B cell (primary cell): ENCODE data around the gene HSPB7. TPM values are rescaled to one million over a fixed set of nuclear protein-coding genes. Genes with fewer than 3 reads are reported as not detected.

Experiments
- ATAC-seq: fragments of 200-7000 bp; cut with Tn5 transposase; one replicate; pipeline ENCODE4 v1.10.0; 2021; ENCODE audit warnings: low read depth, mild to moderate bottlenecking, moderate number of reproducible peaks, moderate library complexity
- CTCF ChIA-PET: fragments of 350-600 bp; sonication (Branson Sonifier 250); formaldehyde crosslinking; loops from one replicate; lab custom pipeline; 2021; ENCODE audit warnings: antibody characterized with exemption, inconsistent platforms; lab: Charles Lee
- POLR2A ChIA-PET: fragments of 350-600 bp; sonication (Branson Sonifier 250); formaldehyde crosslinking; loops from one replicate; lab custom pipeline; 2021; ENCODE audit warnings: antibody characterized with exemption; lab: Charles Lee
- DNase-seq: peaks from one replicate; pipeline ENCODE4 v3.0.0; 2013
- H2AFZ ChIP-seq: 2 replicates; pipeline ENCODE4 v1.6.1; 2012; ENCODE audit warnings: mild to moderate bottlenecking, low read depth, low read length; ENCODE audit not compliant: insufficient read depth, poor library complexity, severe bottlenecking
- H3K27ac ChIP-seq, 2 donors: 1 replicate in 1 of 2; 2 replicates in 1 of 2; pipeline ENCODE4 v1.5.1; 2012 to 2013; ENCODE audit warnings: low read length in 2 of 2, mild to moderate bottlenecking in 2 of 2, moderate library complexity in 1 of 2
- H3K27me3 ChIP-seq, 4 experiments: fragments of 200-600 bp in 1 of 4; sonication (generic) in 1 of 4; replicated peaks in 1 of 4; 1 replicate in 2 of 4; 2 replicates in 2 of 4; pipeline versions ENCODE4 v1.6.1 to v1.7.0; 2013 to 2016; ENCODE audit warnings: low read length in 3 of 4, mild to moderate bottlenecking in 2 of 4, mixed read lengths in 1 of 4, moderate library complexity in 1 of 4; ENCODE audit not compliant: insufficient read depth in 4 of 4, control insufficient read depth in 3 of 4; ENCODE audit errors: control extremely low read depth in 1 of 4
- H3K36me3 ChIP-seq, 2 experiments: replicated peaks in 1 of 2; 1 replicate in 1 of 2; 2 replicates in 1 of 2; pipeline versions ENCODE4 v1.6.1 to v1.7.1; 2013; ENCODE audit warnings: low read length in 1 of 2; ENCODE audit not compliant: insufficient read depth in 2 of 2, control insufficient read depth in 1 of 2; ENCODE audit errors: control extremely low read depth in 1 of 2, extremely low read depth in 1 of 2
- H3K4me1 ChIP-seq, 2 donors: fragments of 200-600 bp in 1 of 2; sonication (generic) in 1 of 2; 1 replicate in 1 of 2; 2 replicates in 1 of 2; pipeline versions ENCODE4 v1.5.1 to v1.6.1; 2013 to 2017; ENCODE audit warnings: low read length in 2 of 2; ENCODE audit not compliant: control insufficient read depth in 2 of 2, insufficient read depth in 2 of 2
- H3K4me2 ChIP-seq: replicated peaks from 2 replicates; pipeline ENCODE3; 2012; ENCODE audit warnings: mild to moderate bottlenecking, low read depth, low read length; ENCODE audit not compliant: poor library complexity, severe bottlenecking
- H3K4me3 ChIP-seq, 5 experiments: fragments of 200-600 bp in 1 of 5; sonication (generic) in 1 of 5; 1 replicate in 3 of 5; 2 replicates in 2 of 5; pipeline versions ENCODE4 v1.5.1 to v1.7.0; 2011 to 2016; ENCODE audit warnings: low read length in 4 of 5, mild to moderate bottlenecking in 4 of 5, low read depth in 2 of 5, control low read depth in 1 of 5, moderate library complexity in 1 of 5; ENCODE audit not compliant: insufficient read depth in 1 of 5; ENCODE audit errors: control extremely low read depth in 1 of 5, extremely low read depth in 1 of 5
- H3K79me2 ChIP-seq: fragments of 200-600 bp; sonication (generic); one replicate; pipeline ENCODE4 v1.6.0; 2016; ENCODE audit warnings: low read length; ENCODE audit not compliant: control insufficient read depth, insufficient read depth
- H3K9ac ChIP-seq: fragments of 200-600 bp; sonication (generic); 2 replicates; pipeline ENCODE4 v1.6.1; 2017; ENCODE audit warnings: mild to moderate bottlenecking, low read length, moderate library complexity
- H3K9me3 ChIP-seq, 3 donors: one replicate each; pipeline versions ENCODE4 v1.6.1 to v1.7.1; 2013; ENCODE audit warnings: low read length in 2 of 3; ENCODE audit not compliant: control insufficient read depth in 2 of 3, insufficient read depth in 1 of 3; ENCODE audit errors: control extremely low read depth in 1 of 3
- H4K20me1 ChIP-seq: 2 replicates; pipeline ENCODE4 v1.6.0; 2012; ENCODE audit warnings: mild to moderate bottlenecking, low read length; ENCODE audit not compliant: insufficient read depth, control insufficient read depth, poor library complexity, severe bottlenecking
- H3K27ac Mint-ChIP-seq: one replicate; pipeline ENCODE4 v1.8.0; 2021; ENCODE audit warnings: mixed read lengths
- H3K27me3 Mint-ChIP-seq: one replicate; pipeline ENCODE4 v1.8.0; 2021; ENCODE audit warnings: mixed read lengths
- H3K4me1 Mint-ChIP-seq: one replicate; pipeline ENCODE4 v1.8.0; 2021; ENCODE audit warnings: mixed read lengths
- H3K4me3 Mint-ChIP-seq: one replicate; pipeline ENCODE4 v1.8.0; 2021; ENCODE audit warnings: mixed read lengths
- H3K9me3 Mint-ChIP-seq: one replicate; pipeline ENCODE4 v1.8.0; 2022; ENCODE audit warnings: mixed read lengths; ENCODE audit not compliant: insufficient read depth
- CTCF ChIP-seq: fragments of 200-600 bp; IDR thresholded peaks from one replicate; pipeline ENCODE4 v1.8.0; 2022; ENCODE audit warnings: antibody characterized with exemption, mild to moderate bottlenecking
- EZH2 ChIP-seq: IDR thresholded peaks from 2 replicates; pipeline ENCODE4 v1.6.1; 2012; ENCODE audit warnings: borderline replicate concordance, low read depth, mild to moderate bottlenecking, moderate library complexity, low read length; ENCODE audit not compliant: insufficient read depth, poor library complexity, severe bottlenecking
- WGBS: methylation state at CpG from one replicate; pipeline ENCODE4 v1.1.5; 2013; ENCODE audit warnings: missing lambda C conversion rate; ENCODE audit not compliant: insufficient coverage; 5-methylcytosine and 5-hydroxymethylcytosine counted together
- intact Hi-C: fragments of 100-400 bp; cut with micrococcal nuclease; formaldehyde crosslinking; loops from one replicate; pipeline ENCODE4 v1.10.0; 2022
- polyA plus RNA-seq: library from polyadenylated mRNA; depleted of rRNA; stranded (reverse); fragments of >200 nt; gene quantifications from 2 replicates; pipeline ENCODE4 v1.2.3, GENCODE V29; 2012
- total RNA-seq, 2 donors: library from RNA; stranded (reverse); fragments of 120-200 nt in 1 of 2; gene quantifications; 1 replicate in 1 of 2; 2 replicates in 1 of 2; pipeline versions ENCODE4 v1.2.3 to v1.2.4, GENCODE V29; 2013 to 2022

HSPB7 gene
- total and polyA plus RNA-seq, 2 donors (not counting 1 experiment from before 2014, with no cell fraction given), result not detected

GRCh38 chr1:15992582-15993500 is 25.0 kb downstream of the HSPB7 start:
- Mint-ChIP-seq H3K4me3 (no peak overlapping the region), H3K27ac (no peak overlapping the region), H3K27me3 (no peaks in the 10 kb centered on the region), H3K9me3 (no peaks in the 10 kb centered on the region), H3K4me1 (no peaks in the 10 kb centered on the region)
- 70% methylated on average over 17 of the region's 17 CpGs for WGBS
- no peak for DNase-seq
- Histone ChIP-seq H3K9ac (no peak overlapping the region), H3K27ac (no peak overlapping the region), H3K9me3 (no peaks in the 10 kb centered on the region), H2AFZ (no peak overlapping the region), H3K4me3 (no peak overlapping the region), H3K4me2 (no peak overlapping the region), H3K27me3 (peaks cover 0 to 7% (median under 1%) of the 10 kb centered on the region in 4 experiments), H4K20me1 (no peaks in the 10 kb centered on the region), H3K36me3 (no peaks in the 10 kb centered on the region), H3K79me2 (no peaks in the 10 kb centered on the region), H3K4me1 (no peaks in the 10 kb centered on the region)
- no peak for TF ChIP-seq CTCF
- TF ChIP-seq EZH2, result no peak
- CTCF ChIA-PET, result no interaction called here
- intact Hi-C loops, result loop anchor here (5.0 kb wide), 1 partner anchor 191 kb away; no protein-coding TSS in a partner anchor
- ATAC-seq, result no peak
- POLR2A ChIA-PET, result no interaction called here

GRCh38 chr1:15992187-15992553 is 25.7 kb downstream of the HSPB7 start:
- H2AFZ ChIP-seq, result no peak overlapping the region
- no peaks in the 10 kb centered on the region for H4K20me1 ChIP-seq
- H3K9ac ChIP-seq, result no peak overlapping the region
- H3K27ac Mint-ChIP-seq, result no peak overlapping the region
- no peak overlapping the region for H3K4me3 Mint-ChIP-seq
- H3K9me3 Mint-ChIP-seq, result no peaks in the 10 kb centered on the region
- no peak overlapping the region for H3K4me3 ChIP-seq
- no peak overlapping the region for H3K27ac ChIP-seq
- H3K4me1 Mint-ChIP-seq, result no peaks in the 10 kb centered on the region
- H3K27me3 ChIP-seq, result peaks cover 0 to 7% (median under 1%) of the 10 kb centered on the region in 4 experiments
- ATAC-seq (no peak), DNase-seq (no peak)
- no peaks in the 10 kb centered on the region for H3K79me2 ChIP-seq
- H3K9me3 ChIP-seq, result no peaks in the 10 kb centered on the region
- ChIA-PET POLR2A (no interaction called here), CTCF (no interaction called here)
- H3K36me3 ChIP-seq, result no peaks in the 10 kb centered on the region
- intact Hi-C loops, result loop anchor here (5.0 kb wide), 1 partner anchor 190 kb away; no protein-coding TSS in a partner anchor
- TF ChIP-seq EZH2 (no peak), CTCF (no peak)
- WGBS, result 94% methylated on average over 6 of the region's 7 CpGs
- H3K27me3 Mint-ChIP-seq, result no peaks in the 10 kb centered on the region
- no peak overlapping the region for H3K4me2 ChIP-seq
- no peaks in the 10 kb centered on the region for H3K4me1 ChIP-seq
